ENCODE measurements around the gene PAH. TPM values are rescaled to one million over a fixed set of nuclear protein-coding genes. Genes with fewer than 3 reads are reported as not detected.

The PAH gene
- total RNA-seq, 8 experiments from 2014 or later = 0.42 to 1.3 (median 0.52) TPM; not detected in 2

- in situ Hi-C loops (cut with MboI; ENCODE audit: low pct_unique_long_range_greater_than_20kb in 2 of 9, low sequenced_read_pairs in 9 of 9, unreplicated experiment in 9 of 9) = loop anchor here (10.0 to 25.0 kb wide), 4 partner anchors 598 to 623 kb away; no protein-coding TSS in a partner anchor
- WGBS, 10 experiments = 0 to 90% (median 57%) methylated on average over 1 to 2 of the region's 2 CpGs; no CpG with 5 or more reads in 5 of the 10 experiments
- H3K4me3 ChIP-seq = no peak overlapping the region
- H3K4me1 ChIP-seq (replicated peaks in 1 of 2) = no peaks in the 10 kb centered on the region
- no peak for ATAC-seq (replicated peaks in 6 of 8)
- H3K27ac ChIP-seq = no peak overlapping the region
Observed at GRCh38 chr12:102939670-102940222, 22.7 kb upstream of the PAH start.

GRCh38 chr12:102939059-102939458 lies 22.0 kb upstream of the PAH start:
- no peak for ATAC-seq (replicated peaks in 6 of 8)
- 0 to 100% (median 70%) methylated on average over 1 to 2 of the region's 2 CpGs; no CpG with 5 or more reads in 2 of the 10 experiments for WGBS, 10 experiments
- Histone ChIP-seq H3K27ac (no peak overlapping the region), H3K4me1 (replicated peaks in 1 of 2) (no peaks in the 10 kb centered on the region), H3K4me3 (no peak overlapping the region)
- in situ Hi-C loops (cut with MboI; ENCODE audit: low pct_unique_long_range_greater_than_20kb in 2 of 9, low sequenced_read_pairs in 9 of 9, unreplicated experiment in 9 of 9) = loop anchor here in 3 of 9 experiments (25.0 kb wide), 2 partner anchors 598 to 623 kb away; no protein-coding TSS in a partner anchor

- 0 to 92% (median 53%) methylated on average over 1 of the region's 1 CpG for WGBS, 10 experiments
- no peak overlapping the region for H3K27ac ChIP-seq
- no peaks in the 10 kb centered on the region for H3K4me1 ChIP-seq (replicated peaks in 1 of 2)
- in situ Hi-C loops (cut with MboI; ENCODE audit: low pct_unique_long_range_greater_than_20kb in 2 of 9, low sequenced_read_pairs in 9 of 9, unreplicated experiment in 9 of 9) = loop anchor here in 3 of 9 experiments (25.0 kb wide), 2 partner anchors 604 to 629 kb away; no protein-coding TSS in a partner anchor
- no peak for ATAC-seq (replicated peaks in 6 of 8)
- H3K4me3 ChIP-seq = no peak overlapping the region
Observed at GRCh38 chr12:102933168-102933567, 16.1 kb upstream of the PAH start.

GRCh38 chr12:102927220-102927619 lies 10.2 kb upstream of the PAH start:
- in situ Hi-C loops (cut with MboI; ENCODE audit: low pct_unique_long_range_greater_than_20kb in 2 of 9, low sequenced_read_pairs in 9 of 9, unreplicated experiment in 9 of 9) = loop anchor here in 3 of 9 experiments (25.0 kb wide), 2 partner anchors 610 to 635 kb away; no protein-coding TSS in a partner anchor
- H3K4me3 ChIP-seq = no peak overlapping the region
- no peaks in the 10 kb centered on the region for H3K4me1 ChIP-seq (replicated peaks in 1 of 2)
- H3K27ac ChIP-seq = no peak overlapping the region
- no peak for ATAC-seq (replicated peaks in 6 of 8)

GRCh38 chr12:102921240-102921639 lies 4.2 kb upstream of the PAH start:
- in situ Hi-C loops (cut with MboI; ENCODE audit: low pct_unique_long_range_greater_than_20kb in 2 of 9, low sequenced_read_pairs in 9 of 9, unreplicated experiment in 9 of 9) = no loop called here
- Histone ChIP-seq H3K27ac (no peak overlapping the region), H3K4me3 (no peak overlapping the region), H3K4me1 (replicated peaks in 1 of 2) (no peaks in the 10 kb centered on the region)
- ATAC-seq (replicated peaks in 6 of 8) = no peak

- in situ Hi-C loops (cut with MboI; ENCODE audit: low pct_unique_long_range_greater_than_20kb in 2 of 9, low sequenced_read_pairs in 9 of 9, unreplicated experiment in 9 of 9) = no loop called here
- Histone ChIP-seq H3K4me3 (no peak overlapping the region), H3K4me1 (replicated peaks in 1 of 2) (no peaks in the 10 kb centered on the region), H3K27ac (no peak overlapping the region)
- ATAC-seq (replicated peaks in 6 of 8) = no peak
Observed at GRCh38 chr12:102920271-102920670, 3.2 kb upstream of the PAH start.

- no peak overlapping the region for H3K27ac ChIP-seq
- no peak for ATAC-seq (replicated peaks in 6 of 8)
- no peaks in the 10 kb centered on the region for H3K4me1 ChIP-seq (replicated peaks in 1 of 2)
- no peak overlapping the region for H3K4me3 ChIP-seq
- 0 to 100% (median 65%) methylated on average over 1 to 2 of the region's 2 CpGs; no CpG with 5 or more reads in 2 of the 10 experiments for WGBS, 10 experiments
- in situ Hi-C loops (cut with MboI; ENCODE audit: low pct_unique_long_range_greater_than_20kb in 2 of 9, low sequenced_read_pairs in 9 of 9, unreplicated experiment in 9 of 9) = no loop called here
Observed at GRCh38 chr12:102918840-102919239, 1.8 kb upstream of the PAH start.

- H3K4me3 ChIP-seq = no peak overlapping the region
- WGBS, 10 experiments = 0 to 100% (median 72%) methylated on average over 1 to 5 of the region's 5 CpGs
- no peak for ATAC-seq (replicated peaks in 6 of 8)
- in situ Hi-C loops (cut with MboI; ENCODE audit: low pct_unique_long_range_greater_than_20kb in 2 of 9, low sequenced_read_pairs in 9 of 9, unreplicated experiment in 9 of 9) = no loop called here
- H3K27ac ChIP-seq = no peak overlapping the region
- H3K4me1 ChIP-seq (replicated peaks in 1 of 2) = no peaks in the 10 kb centered on the region
Observed at GRCh38 chr12:102916252-102917025, 605 bp downstream of the PAH start.

GRCh38 chr12:102913453-102914226 lies 3.4 kb downstream of the PAH start:
- Histone ChIP-seq H3K4me3 (no peak overlapping the region), H3K4me1 (replicated peaks in 1 of 2) (no peaks in the 10 kb centered on the region), H3K27ac (no peak overlapping the region)
- in situ Hi-C loops (cut with MboI; ENCODE audit: low pct_unique_long_range_greater_than_20kb in 2 of 9, low sequenced_read_pairs in 9 of 9, unreplicated experiment in 9 of 9) = no loop called here
- WGBS, 10 experiments = 5 to 100% (median 63%) methylated on average over 1 to 2 of the region's 2 CpGs
- peak in 1 of 8 experiments; percentile 22 for ATAC-seq (replicated peaks in 6 of 8)

- no peaks in the 10 kb centered on the region for H3K4me1 ChIP-seq (replicated peaks in 1 of 2)
- 0 to 100% (median 47%) methylated on average over 1 to 2 of the region's 2 CpGs; no CpG with 5 or more reads in 2 of the 10 experiments for WGBS, 10 experiments
- ATAC-seq (replicated peaks in 6 of 8) = no peak
- H3K27ac ChIP-seq = no peak overlapping the region
- no peak overlapping the region for H3K4me3 ChIP-seq
- in situ Hi-C loops (cut with MboI; ENCODE audit: low pct_unique_long_range_greater_than_20kb in 2 of 9, low sequenced_read_pairs in 9 of 9, unreplicated experiment in 9 of 9) = no loop called here
Observed at GRCh38 chr12:102912258-102912657, 4.8 kb downstream of the PAH start.

GRCh38 chr12:102911320-102911719 lies 5.7 kb downstream of the PAH start:
- ATAC-seq (replicated peaks in 6 of 8) = no peak
- H3K27ac ChIP-seq = no peak overlapping the region
- no peaks in the 10 kb centered on the region for H3K4me1 ChIP-seq (replicated peaks in 1 of 2)
- WGBS, 10 experiments = 0 to 100% (median 68%) methylated on average over 1 to 3 of the region's 3 CpGs; no CpG with 5 or more reads in 2 of the 10 experiments
- in situ Hi-C loops (cut with MboI; ENCODE audit: low pct_unique_long_range_greater_than_20kb in 2 of 9, low sequenced_read_pairs in 9 of 9, unreplicated experiment in 9 of 9) = no loop called here
- no peak overlapping the region for H3K4me3 ChIP-seq

- WGBS, 10 experiments = 29 to 100% (median 80%) methylated on average over 1 to 4 of the region's 4 CpGs; no CpG with 5 or more reads in 3 of the 10 experiments
- in situ Hi-C loops (cut with MboI; ENCODE audit: low pct_unique_long_range_greater_than_20kb in 2 of 9, low sequenced_read_pairs in 9 of 9, unreplicated experiment in 9 of 9) = no loop called here
- ATAC-seq (replicated peaks in 6 of 8) = no peak
- Histone ChIP-seq H3K4me3 (no peak overlapping the region), H3K27ac (no peak overlapping the region), H3K4me1 (replicated peaks in 1 of 2) (no peaks in the 10 kb centered on the region)
Observed at GRCh38 chr12:102910792-102911191, 6.3 kb downstream of the PAH start.

GRCh38 chr12:102910137-102910536 lies 6.9 kb downstream of the PAH start:
- in situ Hi-C loops (cut with MboI; ENCODE audit: low pct_unique_long_range_greater_than_20kb in 2 of 9, low sequenced_read_pairs in 9 of 9, unreplicated experiment in 9 of 9) = no loop called here
- no peak overlapping the region for H3K27ac ChIP-seq
- 0 to 100% (median 88%) methylated on average over 1 to 7 of the region's 7 CpGs for WGBS, 10 experiments
- no peak for ATAC-seq (replicated peaks in 6 of 8)
- no peak overlapping the region for H3K4me3 ChIP-seq
- H3K4me1 ChIP-seq (replicated peaks in 1 of 2) = no peaks in the 10 kb centered on the region

Data from motor neuron (in vitro differentiated cells).